Activated CD4-positive, alpha-beta T cell treated with anti-CD3 and anti-CD28 coated beads, Interleukin-2, amount 50 U/mL, for 1 hour (primary cell): ENCODE measurements around the gene ARL10.
A peak's percentile ranks its signal among the peaks of the same experiment; 100 is the strongest.

Experiments used
- DNase-seq: peaks from one replicate; pipeline ENCODE4 v3.0.0-alpha.2; 2020

ARL10 gene

DNA sequence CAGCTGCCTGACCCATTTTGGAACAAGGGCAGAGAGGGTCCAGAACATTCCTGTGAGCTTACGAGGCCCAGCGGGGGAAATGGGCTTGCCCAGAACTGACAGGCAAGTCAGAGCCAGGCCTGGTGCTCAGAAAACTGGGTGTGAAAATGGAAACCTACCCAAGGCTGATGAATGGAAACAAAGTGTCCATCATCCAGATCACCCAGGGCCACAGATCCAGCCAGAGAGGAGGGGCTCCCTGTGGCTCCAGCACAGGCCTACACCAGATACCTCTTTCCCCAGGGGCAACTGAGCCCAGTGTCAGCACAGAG lies 47.9 kb downstream of the ARL10 start:
- DNase-seq, result no peak

DNA sequence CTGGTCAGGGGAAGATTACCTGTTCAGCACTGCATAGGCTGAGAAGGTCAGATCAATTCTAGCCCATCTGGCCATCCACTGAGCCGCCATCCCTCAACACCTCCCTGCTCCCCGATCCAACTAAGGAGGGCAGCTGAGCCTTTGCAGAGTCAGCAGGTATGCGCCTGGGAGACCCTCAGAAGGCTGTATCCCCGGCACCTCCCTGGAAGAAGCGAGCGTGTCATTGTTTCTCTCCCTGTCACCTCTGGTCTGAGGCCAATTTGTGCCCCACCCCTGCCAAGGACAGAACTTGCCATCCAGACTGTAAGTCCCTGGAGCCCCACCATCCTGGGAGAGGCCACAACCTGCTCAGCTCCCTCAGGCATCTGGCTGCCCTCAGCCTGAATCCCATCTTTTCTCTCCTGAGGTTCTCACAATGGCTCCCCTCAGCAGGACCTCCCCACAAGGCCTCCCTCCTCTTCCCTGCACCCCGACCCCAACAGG lies 48.5 kb downstream of the ARL10 start:
- no peak for DNase-seq

DNA sequence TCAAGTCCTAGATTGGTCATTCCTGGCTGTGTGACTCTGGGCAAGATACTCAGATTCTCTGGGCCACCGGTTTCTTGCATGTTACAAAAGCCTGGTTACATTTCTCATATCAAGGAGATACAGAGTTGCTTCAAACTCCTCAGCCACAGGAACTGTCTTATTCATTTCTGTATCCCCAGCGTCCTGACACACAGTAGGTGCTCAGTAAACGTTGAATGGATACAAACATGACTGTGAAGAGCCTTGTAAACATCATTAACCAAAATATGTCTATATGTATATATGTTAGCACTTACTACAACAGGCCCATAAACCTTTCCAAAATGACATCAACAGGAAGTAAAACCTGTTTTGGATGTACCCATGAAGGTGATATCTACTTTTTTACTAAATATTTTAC lies 49.4 kb downstream of the ARL10 start:
- no peak for DNase-seq

DNA sequence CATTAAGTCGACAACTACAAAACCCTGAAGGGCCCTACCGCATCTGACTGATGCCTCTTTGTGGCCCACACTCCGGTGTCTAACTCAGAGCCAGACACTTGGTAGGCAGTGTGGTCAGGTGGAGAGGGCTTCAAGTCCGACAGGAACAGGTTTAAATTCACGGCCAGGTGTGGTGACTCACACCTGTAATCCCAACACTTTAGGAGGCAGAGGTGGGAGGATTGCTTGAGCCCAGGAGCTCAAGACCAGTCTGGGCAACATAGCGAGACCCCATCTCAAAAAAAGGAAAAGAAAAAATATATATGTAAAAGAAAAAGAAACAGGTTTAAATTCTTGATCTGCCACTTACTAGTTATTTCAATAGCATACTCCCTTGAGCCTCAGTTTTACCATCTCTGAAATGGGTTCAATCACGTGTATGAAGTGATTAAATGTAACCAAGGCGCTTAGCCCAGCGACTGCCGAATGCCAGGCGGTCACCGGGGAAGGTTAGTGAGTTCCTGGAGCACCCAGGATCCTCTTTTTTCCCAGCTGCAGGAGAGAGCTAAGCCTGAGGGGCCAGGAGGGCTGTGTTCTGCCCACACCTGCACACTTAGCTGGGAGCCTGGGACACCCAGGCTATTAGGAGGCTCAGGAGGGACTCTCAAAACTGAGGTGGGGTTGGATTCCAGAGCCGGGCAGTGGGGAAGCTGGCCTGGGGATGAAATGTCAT lies 50.1 kb downstream of the ARL10 start:
- no peak for DNase-seq

DNA sequence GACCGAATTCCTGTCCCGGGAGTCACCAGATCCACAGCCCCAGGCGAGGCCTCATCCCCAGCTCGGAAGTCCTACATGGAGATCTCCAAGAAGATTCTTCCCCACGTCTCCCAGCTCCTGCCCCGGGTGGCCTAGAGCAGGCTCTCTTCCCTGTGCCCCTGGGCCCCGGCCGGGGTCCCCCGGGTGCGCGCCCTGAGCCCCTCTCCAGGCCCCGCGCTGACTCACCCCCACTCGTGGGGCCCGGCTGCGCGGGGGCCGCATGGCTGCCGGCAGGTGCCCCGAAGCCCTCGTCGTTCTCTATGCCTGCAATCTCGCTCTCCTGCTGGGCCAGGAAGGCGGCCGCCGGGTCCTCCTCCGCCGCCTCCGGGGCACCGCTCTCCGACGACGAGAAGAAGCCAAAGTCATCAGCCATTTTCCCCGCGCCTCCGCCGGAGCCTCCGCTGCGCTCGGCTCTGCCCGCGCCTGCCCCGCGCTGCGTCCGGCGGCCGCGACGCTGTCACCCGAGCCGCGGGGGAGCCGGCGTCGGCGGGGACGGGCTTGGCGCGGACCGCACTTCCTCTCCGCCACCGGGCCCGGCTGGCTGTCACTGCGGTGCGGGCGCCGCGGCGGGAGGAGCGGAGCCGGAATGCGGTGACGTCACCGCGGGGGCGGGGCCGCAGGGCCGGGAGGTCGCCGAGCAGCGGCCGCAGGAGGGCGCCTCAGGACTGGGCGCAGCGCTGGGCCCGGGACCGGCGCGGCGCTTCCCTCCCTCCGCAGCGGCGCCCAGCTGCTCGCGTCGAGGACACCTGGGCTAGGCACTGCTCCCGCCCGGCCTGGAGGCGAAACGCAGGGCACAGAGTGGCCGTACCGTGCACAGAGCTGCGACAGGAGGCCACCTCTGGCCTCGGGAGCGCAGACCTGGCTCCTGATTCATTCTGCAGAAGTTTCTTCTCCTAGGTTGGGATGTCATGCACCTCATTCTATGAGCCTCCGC lies 51.0 kb downstream of the ARL10 start, which contains the start of gene CLTB:
TSS of gene CLTB (minus strand) at position 588 of the 973 bp plus-strand sequence. CDS start at position 412, 176 bp downstream.
- peak; percentile 91 for DNase-seq

DNA sequence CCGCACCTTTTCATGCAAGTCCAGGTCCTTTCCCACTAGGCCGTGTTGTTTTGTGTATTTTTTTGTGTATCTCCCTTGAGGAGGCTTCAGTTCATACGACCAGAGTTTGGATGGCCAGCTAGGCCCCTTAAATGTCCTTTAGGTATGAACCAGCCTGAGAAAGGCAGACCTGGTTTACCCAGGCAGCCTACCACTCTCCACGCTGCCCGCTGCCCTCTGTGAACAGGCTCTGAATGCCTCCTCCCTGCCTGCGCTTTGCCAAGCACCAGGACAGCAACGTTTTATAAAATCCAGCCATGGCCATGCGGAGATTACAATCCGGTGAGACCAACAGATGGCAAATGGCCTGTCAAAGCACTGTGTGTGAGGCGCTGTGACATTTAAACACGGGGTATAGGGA lies 51.7 kb downstream of the ARL10 start:
- DNase-seq, result no peak

DNA sequence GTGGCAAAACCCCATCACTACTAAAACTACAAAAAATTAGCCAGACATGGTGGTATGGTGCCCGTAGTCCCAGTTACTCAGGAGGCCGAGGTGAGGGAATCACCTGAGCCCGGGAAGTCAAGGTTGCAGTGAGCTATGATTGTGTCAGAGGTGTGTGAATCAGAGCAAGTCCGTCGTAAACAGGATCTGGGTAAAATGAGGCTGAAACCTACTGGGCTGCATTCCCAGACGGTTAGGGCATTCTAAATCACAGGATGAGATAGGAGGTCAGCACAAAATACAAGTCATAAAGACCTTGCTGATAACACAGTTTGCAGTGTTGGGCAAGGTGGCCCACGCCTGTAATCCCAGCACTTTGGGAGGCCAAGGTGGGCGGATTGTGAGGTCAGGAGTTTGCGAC lies 53.0 kb downstream of the ARL10 start:
- no peak for DNase-seq

DNA sequence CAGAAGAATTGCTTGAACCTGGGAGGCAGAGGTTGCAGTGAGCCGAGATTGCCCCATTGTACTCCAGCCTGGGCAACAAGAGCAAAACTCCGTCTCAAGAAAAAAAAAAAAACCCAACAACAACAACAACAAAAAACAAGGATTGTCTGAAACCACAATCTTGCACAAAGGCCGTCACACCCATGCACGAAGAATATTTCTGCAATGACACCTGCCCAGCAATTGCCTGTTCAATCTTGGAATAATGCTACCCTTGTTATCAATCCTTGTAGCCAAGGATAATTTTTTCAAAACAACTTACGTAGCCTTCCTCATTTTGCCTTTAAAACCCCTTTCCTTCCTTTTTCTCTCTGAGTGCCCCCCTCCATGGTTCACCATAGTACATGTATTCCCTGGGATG lies 54.8 kb downstream of the ARL10 start:
- no peak for DNase-seq

DNA sequence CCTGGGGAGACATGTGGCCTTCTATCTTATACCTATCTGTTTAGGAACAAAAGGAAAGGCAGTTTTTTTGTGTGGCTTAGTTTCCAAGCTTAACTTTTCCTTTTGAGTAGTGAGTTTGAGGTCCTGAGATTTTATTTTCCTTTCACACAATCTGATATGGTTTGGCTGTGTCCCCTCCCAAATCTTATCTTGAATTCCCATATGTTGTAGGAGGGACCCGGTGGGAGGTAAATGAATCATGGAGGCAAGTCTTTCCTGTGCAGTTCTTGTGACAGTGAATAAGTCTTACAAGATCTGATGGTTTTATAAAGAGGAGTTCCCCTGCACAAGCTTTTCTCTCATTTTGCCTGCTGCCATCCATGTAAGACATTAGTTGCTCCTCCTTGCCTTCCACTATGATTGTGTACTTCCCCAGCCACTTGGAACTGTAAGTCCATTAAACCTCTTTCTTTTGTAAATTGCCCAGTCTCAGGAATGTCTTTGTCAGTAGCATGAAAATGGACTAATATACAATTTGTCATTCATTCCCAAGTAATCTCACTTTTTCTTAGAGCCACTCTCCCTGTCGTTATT lies 55.8 kb downstream of the ARL10 start:
- DNase-seq, result no peak

DNA sequence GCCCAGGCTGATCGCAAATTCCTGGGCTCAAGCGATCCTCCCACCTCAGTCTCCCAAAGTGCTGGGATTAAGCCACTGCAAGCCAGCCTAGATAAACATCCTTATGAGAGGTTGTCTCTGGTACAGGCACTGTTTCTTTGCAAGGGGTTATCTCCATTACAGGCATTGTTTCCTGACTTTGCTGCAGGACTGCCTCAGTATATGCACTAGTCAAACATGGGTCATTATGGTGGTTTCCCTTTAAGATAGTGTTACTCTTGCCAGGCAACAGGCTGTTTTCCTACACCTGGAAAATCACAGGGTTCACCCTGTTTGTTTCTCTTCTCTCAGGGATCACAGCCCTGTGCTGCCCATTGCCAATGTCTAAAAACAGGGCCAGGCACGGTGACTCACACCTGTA lies 58.9 kb downstream of the ARL10 start:
- DNase-seq, result no peak

DNA sequence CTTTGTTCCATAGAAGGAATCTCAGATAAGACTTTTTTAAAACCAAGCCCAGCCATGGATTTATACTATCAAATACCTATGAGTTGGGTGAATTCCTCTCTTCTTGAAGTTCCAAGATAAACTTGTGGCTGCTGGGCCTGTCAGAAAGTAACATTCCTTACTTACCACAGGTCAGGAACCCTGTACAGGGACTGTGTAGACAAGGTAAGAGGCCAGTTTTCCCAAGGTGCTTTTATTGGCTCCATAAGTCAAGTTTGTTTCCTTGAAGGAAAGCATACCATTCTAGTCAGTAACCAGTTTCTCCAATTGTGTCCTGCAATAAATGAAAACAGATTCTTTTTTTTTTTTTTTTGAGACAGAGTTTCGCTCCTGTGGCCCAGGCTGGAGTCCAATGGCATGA lies 59.9 kb downstream of the ARL10 start:
- no peak for DNase-seq

DNA sequence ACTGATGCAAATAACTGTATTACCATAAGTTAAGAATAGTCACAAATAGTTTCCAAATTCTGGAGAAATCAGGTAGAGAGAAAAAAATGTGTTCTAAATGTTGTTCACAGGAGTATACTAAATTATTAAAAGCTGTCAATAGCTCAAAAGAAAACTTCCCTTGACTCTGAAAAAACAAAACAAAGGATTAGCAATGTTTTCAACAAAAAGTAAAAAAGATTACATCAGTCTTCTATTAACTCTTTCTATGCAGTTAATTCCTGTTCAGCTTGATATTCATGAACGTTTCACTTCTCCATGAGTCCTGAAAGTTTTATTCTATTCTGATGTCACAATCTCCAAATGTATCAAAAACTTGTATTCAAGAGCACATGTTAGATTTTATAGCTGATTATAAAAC lies 60.5 kb downstream of the ARL10 start:
- DNase-seq, result no peak

DNA sequence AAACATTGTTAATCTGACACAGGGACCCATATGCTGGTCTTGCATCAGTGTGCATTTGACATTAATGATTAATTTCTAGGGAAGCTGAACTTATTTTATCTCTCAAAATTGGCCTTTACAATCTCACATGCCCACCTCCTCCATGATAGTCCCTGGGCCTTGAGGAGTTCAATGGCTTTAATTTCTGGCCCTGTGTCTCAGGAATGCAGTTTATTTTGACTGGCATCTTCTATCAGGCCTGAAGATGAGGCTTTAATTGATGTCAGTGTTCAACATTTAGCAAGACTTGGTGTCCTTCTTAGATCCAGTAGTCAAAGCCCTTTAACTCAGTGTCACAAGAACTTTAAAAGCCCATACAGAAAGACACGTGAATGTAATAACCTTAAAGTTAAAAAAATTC lies 61.6 kb downstream of the ARL10 start:
- DNase-seq, result no peak

DNA sequence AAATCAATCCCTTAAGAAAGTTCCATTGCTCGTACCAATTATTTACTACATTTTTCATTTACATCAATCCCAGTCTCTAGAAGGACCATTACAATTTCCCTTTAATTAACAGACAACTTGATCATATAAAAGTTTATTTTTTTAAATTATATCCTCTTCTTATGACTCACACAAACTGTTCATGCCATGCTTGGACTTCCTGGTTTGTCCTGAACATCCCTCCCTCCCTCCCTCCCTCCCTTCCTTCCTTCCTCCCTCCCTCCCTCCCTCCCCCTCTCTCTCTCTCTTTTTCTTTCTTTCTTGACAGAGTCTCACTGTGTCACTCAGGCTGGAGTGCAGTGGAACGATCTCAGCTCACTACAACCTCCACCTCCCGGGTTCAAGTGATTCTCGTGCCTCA lies 62.7 kb downstream of the ARL10 start:
- DNase-seq, result no peak

DNA sequence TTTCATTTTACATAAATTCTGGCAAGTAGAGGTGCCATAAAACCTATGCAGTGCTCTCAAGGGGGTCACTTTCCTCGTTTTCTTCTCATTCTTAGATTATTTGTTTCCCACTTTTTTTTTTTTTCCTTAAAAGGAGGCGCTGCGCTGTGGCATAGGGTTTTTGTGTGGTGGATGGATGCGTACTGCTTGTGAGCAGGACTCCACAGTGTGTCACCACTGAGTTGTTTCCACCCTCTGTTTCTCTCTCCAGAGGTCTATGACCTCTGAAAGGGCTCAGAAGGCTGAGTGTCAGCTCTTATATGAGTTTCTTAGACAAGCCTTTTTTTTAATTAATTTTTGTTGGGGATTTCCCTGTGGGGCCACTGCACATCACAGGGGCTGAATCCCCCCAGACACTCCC lies 64.7 kb downstream of the ARL10 start:
- DNase-seq, result no peak
